NOMO-1 treated with dmso at 0.1 percent for 144 hours (cell line): ENCODE results near the gene PNKP.
"Not testable (repeated sequence)": the region's sequence is repeated elsewhere in the genome, so short reads cannot be mapped to it uniquely, and the experiment has no call there.

ENCODE experiments used
- DNase-seq: peaks from one replicate; lab custom pipeline; 2025; ENCODE audit not compliant: unreplicated experiment; lab: John Stamatoyannopoulos, UW

The PNKP gene

GRCh38 chr19:49824662-49825061, 42.7 kb downstream of the PNKP start:
- no peak for DNase-seq

- DNase-seq, result no peak
Observed at GRCh38 chr19:49823472-49823871, 43.9 kb downstream of the PNKP start.

- DNase-seq, result no peak
Observed at GRCh38 chr19:49820125-49820524, 47.3 kb downstream of the PNKP start.

- not testable (repeated sequence) for DNase-seq
Observed at GRCh38 chr19:49819452-49820115, 47.8 kb downstream of the PNKP start.

GRCh38 chr19:49818649-49819370, 48.6 kb downstream of the PNKP start:
- no peak for DNase-seq

- DNase-seq, result peak; percentile 83
Observed at GRCh38 chr19:49817964-49818648, 49.3 kb downstream of the PNKP start, which contains the start of gene MED25. TSS of gene MED25 (plus strand) at chr19:49818289. CDS start at chr19:49818342, 53 bp downstream.

- no peak for DNase-seq
Observed at GRCh38 chr19:49816590-49816989, 50.8 kb downstream of the PNKP start.

- DNase-seq, result no peak
Observed at GRCh38 chr19:49814010-49814409, 53.4 kb downstream of the PNKP start.

GRCh38 chr19:49812997-49813861, 54.1 kb downstream of the PNKP start, which contains the start of gene FUZ:
TSS of gene FUZ (minus strand) at chr19:49813292. CDS start at chr19:49813106, 186 bp downstream.
- peak; percentile 88 for DNase-seq

GRCh38 chr19:49812452-49812996, 54.9 kb downstream of the PNKP start:
- DNase-seq, result no peak

- DNase-seq, result no peak
Observed at GRCh38 chr19:49811328-49811727, 56.0 kb downstream of the PNKP start.
